Posterior vena cava (tissue), 2 donors: ENCODE data around the gene CHRNB4. TPM values are rescaled to one million over a fixed set of nuclear protein-coding genes. Genes with fewer than 3 reads are reported as not detected.
"Not testable (repeated sequence)": the region's sequence is repeated elsewhere in the genome, so short reads cannot be mapped to it uniquely, and the experiment has no call there.

Source experiments
- DNase-seq: peaks from one replicate; pipeline ENCODE4 v3.0.0-alpha.2; 2020; ENCODE audit warnings: low spot score
- intact Hi-C, 2 donors: fragments of 100-400 bp; cut with DNase I; formaldehyde crosslinking; loops; one replicate each; pipeline versions ENCODE4 v1.14.1 to v1.14.2; 2022 to 2023
- total RNA-seq, 2 donors: library from RNA; stranded (reverse); fragmentation: NEBNext Ultra II Directional; extraction: Animal tissue kit (Norgen Biotek cat#: 25700); gene quantifications; one replicate each; pipeline ENCODE4 v1.2.1, GENCODE V29; 2021
- donor health status: DM: yes; HTN: yes; CAD: no.
- donor health status: DM: yes; HTN: yes; CAD: no.

CHRNB4 gene
- total RNA-seq, 2 donors from 2014 or later = not detected

DNA sequence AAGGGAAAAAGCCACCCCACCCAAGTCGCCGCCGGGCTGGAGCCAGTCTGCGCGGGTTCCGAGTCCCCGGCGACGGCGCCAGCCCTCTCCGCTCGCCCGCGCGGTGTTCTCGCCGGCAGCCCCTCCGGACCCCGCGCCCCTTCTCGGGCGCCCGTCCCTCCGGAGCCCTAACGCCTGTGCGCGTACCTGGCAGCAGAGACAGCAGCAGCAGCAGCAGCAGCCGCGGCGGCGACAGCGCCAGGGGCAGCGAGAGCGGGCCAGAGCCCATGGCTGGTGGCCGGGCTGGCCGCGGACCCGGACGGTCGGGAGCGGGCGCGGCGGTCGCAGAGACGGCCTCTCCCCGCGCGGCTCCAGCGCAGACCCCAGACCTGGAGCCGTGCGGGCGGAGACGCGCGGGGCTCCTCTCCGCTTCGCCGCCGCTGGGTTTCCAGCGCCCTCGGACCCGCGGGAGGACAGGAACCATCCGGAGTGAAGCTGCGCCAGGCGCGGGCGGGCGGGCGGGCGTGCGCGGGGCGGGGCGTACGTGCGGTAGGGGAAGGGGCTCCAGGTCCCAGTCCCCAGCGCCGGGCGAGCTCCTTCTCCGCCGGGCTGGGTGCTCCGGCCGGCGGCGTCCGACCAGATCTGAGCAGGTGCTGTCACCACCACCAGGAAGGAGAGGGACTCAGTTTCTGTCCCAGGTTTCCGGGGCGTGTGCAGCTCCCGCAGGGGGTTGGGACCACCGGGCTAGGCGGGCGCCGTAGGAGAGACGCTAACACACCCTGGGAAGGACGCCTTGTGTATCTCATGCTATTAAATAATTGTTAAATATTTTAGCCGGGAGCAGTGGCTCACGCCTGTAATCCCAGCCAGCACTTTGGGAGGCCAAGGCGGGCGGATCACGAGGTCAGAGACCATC is 20.2 kb downstream of the CHRNB4 start, which contains the start of gene CHRNA3:
Gene CHRNA3 (minus strand): TSS at position 470 of the 895 bp plus-strand sequence. CDS start 202 bp downstream, at position 268.
- DNase-seq = peak; percentile 47
- intact Hi-C loops = no loop called here

GRCh38 chr15:78620021-78620526 is 20.9 kb downstream of the CHRNB4 start:
- intact Hi-C loops = no loop called here
- peak; percentile 79 for DNase-seq

- peak; percentile 37 for DNase-seq
- intact Hi-C loops = loop anchor here (2.0 to 5.0 kb wide), 3 partner anchors 92 to 133 kb away; no protein-coding TSS in a partner anchor
Measured at GRCh38 chr15:78619022-78619950, 21.7 kb downstream of the CHRNB4 start.

GRCh38 chr15:78618490-78618934 is 22.5 kb downstream of the CHRNB4 start:
- peak; percentile 92 for DNase-seq
- intact Hi-C loops = loop anchor here (2.0 to 5.0 kb wide), 3 partner anchors 92 to 134 kb away; no protein-coding TSS in a partner anchor

DNA sequence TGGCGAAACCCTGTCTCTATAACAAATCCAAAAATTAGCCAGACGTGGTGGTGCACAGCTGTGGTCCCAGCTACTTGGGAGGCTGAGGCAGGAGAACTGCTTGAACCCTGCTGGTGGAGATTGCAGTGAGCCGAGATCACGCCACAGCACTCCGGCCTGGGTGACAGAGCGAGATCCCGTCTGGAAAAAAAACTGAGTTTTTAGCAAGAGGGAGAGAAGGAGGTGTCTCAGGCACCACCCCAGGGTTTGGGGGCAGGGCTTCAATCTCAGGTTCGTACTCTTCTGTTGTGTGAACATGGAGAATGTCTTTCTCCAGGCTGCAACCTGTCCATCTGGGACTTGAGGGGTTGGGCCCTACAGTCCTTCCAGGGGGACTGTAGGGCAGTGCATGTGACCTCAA is 22.9 kb downstream of the CHRNB4 start:
- intact Hi-C loops = loop anchor here (2.0 to 5.0 kb wide), 3 partner anchors 93 to 134 kb away; no protein-coding TSS in a partner anchor
- DNase-seq = peak; percentile 51

DNA sequence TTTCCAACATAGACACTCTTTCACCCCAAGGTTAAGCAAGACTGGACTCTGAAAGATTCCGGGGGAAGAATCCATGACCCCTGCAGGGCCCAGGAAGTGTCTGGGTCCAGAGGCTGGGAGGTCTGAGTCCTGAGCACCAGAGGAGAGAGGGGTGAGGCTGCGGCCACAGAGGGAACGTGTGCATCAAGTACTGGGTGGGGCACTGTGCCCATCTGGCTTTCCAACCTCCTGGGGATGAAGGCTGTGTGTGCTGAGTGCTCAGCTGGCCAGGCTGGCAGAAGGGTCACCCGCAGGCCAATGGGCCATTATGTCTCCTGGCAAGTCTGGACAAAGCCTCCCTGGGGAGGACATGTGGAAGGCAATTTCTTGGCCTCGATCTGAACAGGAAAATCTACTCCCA is 23.5 kb downstream of the CHRNB4 start:
- intact Hi-C loops = loop anchor here (5.0 kb wide), 2 partner anchors 95 to 135 kb away; no protein-coding TSS in a partner anchor
- peak; percentile 54 for DNase-seq

- peak; percentile 60 for DNase-seq
- intact Hi-C loops = loop anchor here (5.0 kb wide), 2 partner anchors 95 to 135 kb away; no protein-coding TSS in a partner anchor
Measured at GRCh38 chr15:78617076-78617475, 23.9 kb downstream of the CHRNB4 start.

DNA sequence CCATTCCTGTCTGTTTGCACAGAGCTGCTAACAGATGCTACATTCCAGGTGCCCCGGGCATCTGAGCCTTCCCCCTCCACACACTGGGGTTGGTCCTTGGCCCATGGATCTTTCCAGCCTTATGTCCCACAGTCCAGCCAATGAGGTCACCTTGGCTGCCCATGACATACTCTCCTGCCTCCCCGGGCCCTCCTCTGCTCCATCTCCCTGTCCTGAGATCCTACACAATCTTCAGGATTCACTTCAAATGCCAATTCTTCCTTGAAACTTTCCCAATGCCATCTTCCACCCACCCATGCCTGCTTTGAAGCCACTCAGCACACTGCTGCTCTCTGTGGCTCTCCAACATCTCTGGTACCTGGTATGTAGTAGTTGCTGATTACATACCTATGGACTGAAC is 24.5 kb downstream of the CHRNB4 start:
- intact Hi-C loops = loop anchor here (5.0 kb wide), 2 partner anchors 96 to 136 kb away; no protein-coding TSS in a partner anchor

GRCh38 chr15:78615151-78615589 is 25.8 kb downstream of the CHRNB4 start:
- peak; percentile 64 for DNase-seq
- intact Hi-C loops = loop anchor here (5.0 kb wide), 2 partner anchors 97 to 137 kb away; no protein-coding TSS in a partner anchor

More for the DNA sequence above, 24.5 kb downstream of the CHRNB4 start:
- peak; percentile 47 for DNase-seq

GRCh38 chr15:78614021-78614420 is 27.0 kb downstream of the CHRNB4 start:
- no peak for DNase-seq
- intact Hi-C loops = no loop called here

DNA sequence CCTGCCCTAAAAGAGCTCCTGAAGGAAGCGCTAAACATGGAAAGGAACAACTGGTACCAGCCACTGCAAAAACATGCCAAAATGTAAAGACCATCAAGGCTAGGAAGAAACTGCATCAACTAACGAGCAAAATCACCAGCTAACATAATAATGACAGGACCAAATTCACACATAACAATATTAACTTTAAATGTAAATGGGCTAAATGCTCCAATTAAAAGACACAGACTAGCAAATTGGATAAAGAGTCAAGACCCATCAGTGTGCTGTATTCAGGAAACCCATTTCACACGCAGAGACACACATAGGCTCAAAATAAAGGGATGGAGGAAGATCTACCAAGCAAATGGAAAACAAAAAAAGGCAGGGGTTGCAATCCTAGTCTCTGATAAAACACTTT is 31.5 kb downstream of the CHRNB4 start:
- intact Hi-C loops, DNase-seq: not testable (repeated sequence)

DNA sequence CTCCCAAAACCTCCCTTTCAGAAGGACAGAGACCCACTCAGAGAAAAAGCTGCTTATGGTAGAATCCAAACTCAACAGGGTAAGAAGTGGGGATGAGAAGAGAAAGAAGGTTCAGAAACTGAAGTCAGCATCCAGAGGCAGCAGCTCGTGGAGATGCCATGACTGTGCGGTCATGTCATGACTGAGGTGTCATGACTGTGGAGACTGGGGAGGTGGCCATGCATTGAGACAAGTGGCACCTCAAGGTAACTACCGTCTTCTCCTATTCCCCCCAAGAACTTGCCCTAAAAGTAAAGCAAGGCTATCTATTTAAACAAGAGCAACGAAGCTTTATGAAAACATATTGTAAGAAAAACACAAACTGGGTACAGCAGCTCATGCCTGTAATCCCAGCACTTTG is 35.3 kb downstream of the CHRNB4 start:
- intact Hi-C loops = no loop called here

DNA sequence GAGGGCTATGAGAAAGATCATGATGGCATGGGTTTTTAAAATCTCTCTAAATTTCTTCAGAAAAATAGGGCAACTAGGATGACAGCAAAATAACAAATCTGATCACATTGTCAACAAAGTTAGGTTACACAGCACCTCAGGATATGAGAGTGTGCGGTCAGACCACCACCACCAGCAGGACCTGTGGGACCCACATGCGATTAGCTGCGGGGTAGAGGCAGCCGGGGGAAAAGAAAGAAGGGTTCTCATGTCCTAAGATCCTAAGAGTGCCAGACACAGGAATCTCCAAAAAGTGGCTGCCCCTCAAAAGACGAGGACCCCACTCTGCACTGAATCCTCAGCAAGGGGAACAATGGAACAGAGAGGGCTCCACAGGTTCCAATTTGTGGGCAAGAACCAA is 35.8 kb downstream of the CHRNB4 start:
- intact Hi-C loops = no loop called here
- DNase-seq = no peak

More for the DNA sequence above, 35.3 kb downstream of the CHRNB4 start:
- DNase-seq = no peak

DNA sequence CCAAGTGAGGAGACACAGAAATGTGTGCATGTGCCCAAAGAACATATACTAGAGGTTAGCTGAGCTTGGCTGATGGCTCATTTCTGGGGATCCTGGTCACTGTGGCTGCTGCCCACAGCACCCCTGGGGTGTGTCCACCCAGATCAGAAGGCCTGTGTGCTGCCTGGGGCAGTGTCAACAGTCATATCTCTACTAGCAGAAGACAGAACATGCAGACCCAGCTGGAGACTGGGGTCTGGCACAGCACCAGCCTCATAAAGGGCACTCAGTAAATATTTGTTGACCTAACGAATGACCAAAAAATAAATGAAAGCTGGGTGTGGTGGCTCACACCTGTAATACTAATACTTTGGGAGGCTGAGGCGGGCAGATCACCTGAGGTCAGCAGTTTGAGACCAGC is 36.6 kb downstream of the CHRNB4 start:
- DNase-seq = no peak
- intact Hi-C loops = no loop called here

GRCh38 chr15:78603467-78603866 is 37.5 kb downstream of the CHRNB4 start:
- no peak for DNase-seq
- intact Hi-C loops = no loop called here

DNA sequence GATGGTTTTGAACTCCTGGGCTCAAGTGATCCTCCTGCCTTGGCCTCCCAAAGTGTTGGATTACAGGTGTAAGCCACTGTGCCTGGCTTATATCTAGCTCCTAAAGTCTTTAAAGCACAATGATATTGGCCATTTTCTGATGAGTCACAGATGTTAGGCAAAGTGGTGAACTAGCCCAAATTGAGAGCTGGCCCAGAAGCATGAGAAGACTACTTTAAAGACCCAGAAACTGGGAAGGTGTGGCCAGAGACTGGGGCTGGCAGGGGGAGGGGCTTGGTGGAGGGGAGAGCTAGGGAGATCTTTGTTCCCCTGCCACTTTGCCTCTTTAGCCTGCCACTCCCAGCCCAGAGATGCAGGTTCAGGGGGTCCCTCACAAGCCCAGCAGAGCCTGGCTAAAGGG is 41.8 kb downstream of the CHRNB4 start:
- intact Hi-C loops = no loop called here
- DNase-seq = no peak

DNA sequence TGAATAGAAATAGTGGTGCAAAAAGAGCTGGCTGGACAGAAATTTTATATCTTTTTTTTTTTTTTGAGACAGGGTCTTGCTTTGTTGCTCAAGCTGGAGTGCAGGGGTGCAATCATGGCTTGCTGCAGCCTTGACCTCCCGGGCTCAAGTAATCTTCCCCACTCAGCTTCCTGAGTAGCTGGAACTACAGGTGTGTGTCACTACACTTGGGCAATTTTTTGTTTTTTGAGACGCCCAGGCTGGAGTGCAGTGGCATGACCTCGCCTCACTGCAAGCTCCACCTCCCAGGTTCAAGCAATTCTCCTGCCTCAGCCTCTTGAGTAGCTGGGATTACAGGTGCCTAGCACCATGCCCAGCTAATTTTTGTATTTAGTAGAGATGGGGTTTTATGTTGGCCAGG is 42.7 kb downstream of the CHRNB4 start:
- intact Hi-C loops = no loop called here
- no peak for DNase-seq

- intact Hi-C loops = no loop called here
- no peak for DNase-seq
Measured at GRCh38 chr15:78597583-78597982, 43.4 kb downstream of the CHRNB4 start.

DNA sequence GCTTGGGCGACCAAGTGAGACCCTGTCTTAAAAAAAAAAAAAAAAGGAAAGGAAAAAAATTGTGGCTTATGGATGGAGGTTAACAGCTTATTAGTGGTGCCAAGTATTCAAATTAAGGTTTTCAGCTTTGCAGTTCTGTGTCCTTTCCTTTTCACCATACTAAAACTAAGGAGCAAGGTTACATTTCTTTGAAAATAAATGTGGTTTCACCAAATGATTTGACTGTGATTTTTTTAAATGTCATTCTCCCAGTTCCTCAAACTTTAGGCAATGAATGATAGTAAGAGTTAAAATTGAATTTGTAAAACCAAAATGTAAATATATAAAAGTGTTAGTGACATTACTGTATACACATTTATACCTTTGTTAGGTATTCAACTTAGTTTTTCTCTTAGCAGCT is 66.1 kb downstream of the CHRNB4 start:
- intact Hi-C loops = no loop called here
- no peak for DNase-seq
